ENCODE results near the gene PACS1.

- no peak for TF ChIP-seq CTCF (IDR thresholded peaks at IDR 0.05)
- no peak for TF ChIP-seq POLR2A (IDR thresholded peaks at IDR 0.05; ENCODE audit: low read depth)
- no peak for TF ChIP-seq POLR2AphosphoS5 (IDR thresholded peaks at IDR 0.05)
Measured at GRCh38 chr11:66219846-66220565, 149.9 kb downstream of the PACS1 start.
